Hematopoietic multipotent progenitor cell treated with erythropoietin and hydrocortisone succinate and interleukin-3 and kit ligand, for 17 days (in vitro differentiated cells): Measurements from ENCODE around the gene TSPEAR.
"Not testable (repeated sequence)": the region's sequence is repeated elsewhere in the genome, so short reads cannot be mapped to it uniquely, and the experiment has no call there.

Experiments used
- DNase-seq: peaks from one replicate; pipeline ENCODE4 v3.0.0-alpha.2; 2015; ENCODE audit warnings: low spot score

The TSPEAR gene

DNA sequence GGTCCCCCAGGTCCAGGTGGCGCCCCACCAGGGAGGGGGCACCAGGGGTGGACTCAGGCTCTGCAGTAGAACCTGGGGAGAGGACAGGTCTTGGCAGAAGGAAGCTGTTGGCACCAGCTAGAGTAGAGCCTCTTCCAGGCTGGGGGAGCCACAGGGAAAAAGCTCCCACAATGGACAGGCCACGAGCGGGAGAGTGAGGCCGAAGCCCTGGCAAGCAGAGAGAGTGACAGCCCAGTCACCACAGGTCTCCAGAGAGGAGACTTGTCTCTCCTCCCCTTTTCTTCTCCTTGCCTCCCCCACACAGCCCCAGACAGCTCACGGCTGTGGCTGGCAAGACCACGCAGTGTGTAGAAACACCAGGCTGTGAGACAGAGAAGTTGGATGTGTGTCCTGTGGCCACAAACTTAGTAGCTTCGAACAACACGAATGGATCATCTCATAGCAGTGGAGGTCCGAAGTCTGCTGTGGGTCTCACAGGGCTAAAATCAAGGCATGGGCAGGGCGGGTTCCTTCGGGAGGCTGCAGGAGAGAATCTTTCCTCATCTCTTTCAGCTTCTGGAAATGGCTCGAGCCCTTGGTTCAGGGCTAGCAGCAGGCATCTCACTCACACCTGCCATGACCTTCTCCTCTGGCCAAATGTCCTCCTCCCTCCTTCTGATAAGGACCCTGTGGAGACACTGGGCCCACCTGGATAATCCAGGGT lies 60.2 kb downstream of the TSPEAR start:
- no peak for DNase-seq

DNA sequence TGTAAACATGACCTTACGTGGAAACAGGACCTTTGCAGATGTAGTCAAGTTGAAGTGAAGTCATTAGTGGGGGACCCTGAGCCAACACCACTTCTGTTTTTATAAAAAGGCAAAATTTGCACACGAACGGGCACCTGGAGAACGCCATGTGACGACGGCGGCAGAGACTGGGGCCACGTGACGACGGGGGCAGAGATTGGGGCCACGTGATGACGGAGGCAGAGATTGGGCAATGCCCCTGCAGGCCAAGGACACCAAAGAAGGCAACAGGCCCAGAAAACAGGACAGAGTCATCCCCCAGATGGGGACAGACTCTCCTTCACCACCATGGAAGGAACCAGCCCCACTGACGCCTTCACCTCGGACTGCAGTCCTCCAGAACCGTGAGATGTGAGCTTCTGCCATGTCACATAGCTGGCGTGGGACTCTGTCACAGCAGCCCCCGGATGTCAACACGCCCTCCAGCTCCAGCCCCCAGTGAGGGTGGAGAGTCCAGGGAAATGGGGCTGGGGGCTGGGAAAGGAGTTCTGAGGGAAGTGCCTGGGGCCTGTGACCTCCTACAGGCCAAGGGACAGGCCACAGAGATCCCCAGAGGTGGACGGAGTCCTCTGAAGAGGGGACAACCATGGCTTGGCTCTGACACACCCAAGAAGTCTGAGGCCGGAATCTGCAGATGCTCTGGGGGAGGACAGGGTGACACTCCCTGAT lies 61.0 kb downstream of the TSPEAR start:
- DNase-seq: no peak

DNA sequence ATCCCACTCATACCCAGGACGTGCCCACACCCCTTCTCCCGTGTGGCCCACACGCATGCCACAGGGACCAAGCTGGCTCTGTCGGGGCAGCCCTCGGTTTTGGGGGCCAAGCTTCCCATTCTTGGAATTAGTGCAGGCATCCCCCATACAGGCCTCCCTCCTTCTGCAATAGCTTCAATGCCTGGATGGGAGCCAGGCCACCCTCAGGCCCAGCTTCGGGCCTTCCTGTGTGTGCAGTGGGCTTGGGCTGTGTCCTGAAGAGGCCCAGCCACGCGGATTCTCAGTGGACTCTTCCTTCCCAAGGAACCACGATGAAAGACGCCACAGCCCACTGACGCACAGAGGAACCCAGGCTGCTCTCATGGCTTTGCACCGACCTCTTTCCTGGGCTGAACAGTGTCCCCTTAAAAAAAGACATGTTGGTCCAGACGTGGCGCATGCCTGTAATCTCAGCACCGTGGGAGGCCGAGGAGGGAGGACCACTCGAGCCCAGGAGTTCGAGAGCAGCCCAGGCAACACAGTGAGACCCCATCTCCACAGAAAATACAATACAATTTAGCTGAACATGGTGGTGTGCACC lies 61.8 kb downstream of the TSPEAR start:
- DNase-seq: no peak

DNA sequence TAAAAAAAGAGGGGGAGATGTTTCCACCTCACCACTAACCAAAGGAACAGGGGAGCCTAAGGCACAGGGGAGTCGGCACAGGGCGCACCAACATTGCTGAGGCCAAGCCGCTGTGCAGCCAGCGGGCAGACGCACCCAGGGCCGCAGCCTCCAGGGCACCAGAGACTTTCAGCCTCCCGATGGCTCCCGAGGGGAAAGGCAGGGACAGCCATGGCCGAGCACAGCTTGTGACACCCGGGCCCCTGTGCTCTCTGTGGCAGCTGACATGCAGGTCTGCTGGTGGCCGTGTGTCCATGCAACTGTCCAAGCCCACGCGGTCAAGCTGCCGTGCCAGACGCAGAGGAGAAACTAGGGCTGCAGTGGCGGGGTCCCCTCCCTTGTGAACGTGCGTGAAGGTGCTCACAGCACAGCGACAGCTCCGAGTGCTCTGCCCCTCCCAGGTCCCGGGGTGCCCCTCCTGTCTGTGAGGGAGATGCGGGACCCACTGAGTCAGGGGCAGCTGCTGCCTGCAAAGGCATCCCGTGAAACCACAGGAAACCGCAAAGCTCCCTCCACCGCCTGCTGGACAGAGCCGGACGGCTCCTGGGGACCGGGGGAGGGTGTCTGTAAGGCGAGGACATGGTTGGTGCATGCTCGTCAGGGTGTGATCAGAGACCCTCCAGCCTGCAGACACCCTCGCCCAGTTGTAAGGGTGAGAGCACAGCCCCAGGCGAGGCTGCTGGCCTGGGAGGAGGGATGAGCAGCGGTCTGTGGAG lies 62.6 kb downstream of the TSPEAR start:
- no peak for DNase-seq

DNA sequence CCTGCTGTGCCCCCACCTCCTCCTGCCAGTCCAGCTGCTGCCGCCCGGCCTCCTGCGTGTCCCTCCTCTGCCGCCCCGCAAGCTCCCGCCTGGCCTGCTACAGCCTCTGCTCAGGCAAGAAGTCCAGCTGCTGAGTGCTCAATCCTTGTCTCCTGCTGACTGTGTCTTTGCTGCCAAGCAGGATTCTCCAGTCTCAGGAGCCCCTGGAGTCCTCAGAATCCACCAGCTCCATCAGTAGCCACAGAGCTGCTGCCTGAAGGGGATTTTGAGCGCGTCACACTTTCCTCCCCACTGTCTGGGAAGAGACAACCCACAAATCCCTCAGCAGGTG lies 64.2 kb downstream of the TSPEAR start:
- DNase-seq: no peak

DNA sequence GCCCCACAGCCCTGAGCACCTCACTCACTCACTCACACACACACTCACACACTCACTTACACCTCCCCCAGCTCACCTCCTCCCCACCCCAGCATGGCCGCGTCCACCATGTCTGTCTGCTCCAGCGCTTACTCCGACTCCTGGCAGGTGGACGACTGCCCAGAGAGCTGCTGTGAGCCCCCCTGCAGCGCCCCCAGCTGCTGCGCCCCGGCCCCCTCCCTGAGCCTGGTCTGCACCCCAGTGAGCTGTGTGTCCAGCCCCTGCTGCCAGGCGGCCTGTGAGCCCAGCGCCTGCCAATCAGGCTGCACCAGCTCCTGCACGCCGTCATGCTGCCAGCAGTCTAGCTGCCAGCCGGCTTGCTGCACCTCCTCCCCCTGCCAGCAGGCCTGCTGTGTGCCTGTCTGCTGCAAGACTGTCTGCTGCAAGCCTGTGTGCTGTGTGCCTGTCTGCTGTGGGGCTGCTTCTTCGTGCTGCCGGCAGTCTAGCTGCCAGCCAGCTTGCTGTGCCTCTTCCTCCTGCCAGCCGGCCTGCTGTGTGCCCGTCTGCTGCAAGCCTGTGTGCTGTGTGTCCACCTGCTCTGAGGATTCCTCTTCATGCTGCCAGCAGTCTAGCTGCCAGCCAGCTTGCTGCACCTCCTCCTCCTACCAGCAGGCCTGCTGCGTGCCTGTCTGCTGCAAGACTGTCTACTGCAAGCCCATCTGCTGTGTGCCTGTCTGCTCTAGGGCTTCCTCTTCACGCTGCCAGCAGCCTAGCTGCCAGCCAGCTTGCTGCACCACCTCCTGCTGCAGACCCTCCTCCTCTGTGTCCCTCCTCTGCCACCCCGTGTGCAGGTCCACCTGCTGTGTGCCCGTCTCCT lies 64.8 kb downstream of the TSPEAR start, which contains the start of gene KRTAP10-11:
Gene KRTAP10-11, plus strand, starts transcription at position 49 of the 856 bp plus-strand sequence. Its CDS starts 45 bp downstream, at position 94.
- not testable (repeated sequence) for DNase-seq

DNA sequence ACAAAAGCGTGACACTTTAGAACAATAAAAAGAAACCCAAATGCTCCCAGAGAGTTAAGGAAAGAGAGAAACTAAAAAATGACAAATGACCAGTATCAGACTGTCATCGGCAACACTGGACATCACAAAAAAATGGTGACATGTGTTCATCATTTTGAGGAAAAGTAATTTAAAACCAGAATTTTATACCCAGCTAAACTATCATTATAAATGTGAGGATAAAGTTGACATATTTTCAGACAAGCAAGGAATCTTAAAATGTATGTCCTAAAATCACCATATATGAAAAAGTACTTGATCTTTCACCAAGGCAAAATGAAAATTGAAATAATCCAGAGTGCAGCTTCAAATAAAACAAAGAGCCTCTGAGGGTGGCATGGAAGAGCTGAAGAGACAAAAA lies 66.5 kb downstream of the TSPEAR start:
- no peak for DNase-seq

DNA sequence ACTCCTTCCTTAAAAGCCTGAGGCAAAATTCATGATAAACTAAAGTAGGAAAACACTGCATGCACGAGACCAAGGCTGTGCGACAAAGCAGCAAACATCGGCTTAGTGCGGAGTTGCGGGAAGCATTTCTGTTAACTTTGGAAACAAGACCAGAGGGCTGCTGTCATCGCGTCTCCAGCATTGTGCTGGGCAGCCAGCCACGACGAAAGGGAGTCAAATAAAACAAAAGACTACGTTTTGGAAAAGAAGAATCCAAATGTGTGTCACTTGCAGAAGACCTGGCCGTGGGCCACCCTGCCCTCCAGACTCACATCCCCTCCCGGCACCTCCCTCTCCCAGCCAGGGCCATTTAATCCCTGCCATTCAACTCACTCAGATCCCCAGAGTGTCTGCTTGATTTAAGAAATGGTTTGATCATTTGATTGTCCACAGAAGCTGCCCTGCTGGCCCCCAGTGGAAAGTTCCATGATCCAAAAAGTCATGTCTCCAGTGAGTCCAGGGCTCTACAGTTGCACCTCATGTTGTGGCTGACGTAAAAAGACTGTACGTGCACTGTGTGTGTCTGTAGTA lies 67.5 kb downstream of the TSPEAR start:
- no peak for DNase-seq

DNA sequence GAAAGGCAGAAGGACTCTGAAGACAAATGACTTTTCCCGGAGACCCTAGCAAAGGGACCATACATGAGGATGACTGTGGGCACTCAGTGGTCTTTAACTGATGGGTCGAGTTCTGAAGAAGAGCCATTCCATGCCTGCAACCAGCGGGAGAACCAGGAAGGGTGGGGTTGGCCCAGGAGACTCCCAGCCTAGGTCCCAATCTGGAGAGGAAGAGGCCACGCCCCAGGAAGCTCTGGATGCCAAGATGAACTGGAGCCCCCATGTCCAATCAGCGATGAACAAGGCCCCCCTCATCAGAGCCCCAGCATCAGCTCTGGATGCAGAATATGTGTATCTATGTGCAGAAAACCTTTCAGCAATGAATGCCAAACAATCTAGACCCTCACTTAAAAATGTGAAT lies 70.6 kb downstream of the TSPEAR start:
- no peak for DNase-seq

DNA sequence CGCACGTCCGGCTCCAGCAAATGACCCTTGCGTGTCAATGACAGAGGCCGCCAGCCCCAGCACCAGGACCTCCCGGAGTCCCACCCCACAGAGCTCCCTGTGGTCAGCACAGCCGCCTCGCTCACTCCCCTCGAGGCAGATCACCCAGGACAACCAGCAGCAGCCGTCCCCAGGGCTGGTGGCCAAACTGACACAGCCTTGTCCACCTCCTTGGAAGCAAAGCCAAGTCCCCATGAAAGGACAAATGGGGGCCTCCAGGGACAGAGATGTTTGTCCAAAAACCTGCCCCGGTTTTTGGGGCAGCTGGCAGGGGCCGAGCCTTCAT lies 72.1 kb downstream of the TSPEAR start:
- DNase-seq: no peak

DNA sequence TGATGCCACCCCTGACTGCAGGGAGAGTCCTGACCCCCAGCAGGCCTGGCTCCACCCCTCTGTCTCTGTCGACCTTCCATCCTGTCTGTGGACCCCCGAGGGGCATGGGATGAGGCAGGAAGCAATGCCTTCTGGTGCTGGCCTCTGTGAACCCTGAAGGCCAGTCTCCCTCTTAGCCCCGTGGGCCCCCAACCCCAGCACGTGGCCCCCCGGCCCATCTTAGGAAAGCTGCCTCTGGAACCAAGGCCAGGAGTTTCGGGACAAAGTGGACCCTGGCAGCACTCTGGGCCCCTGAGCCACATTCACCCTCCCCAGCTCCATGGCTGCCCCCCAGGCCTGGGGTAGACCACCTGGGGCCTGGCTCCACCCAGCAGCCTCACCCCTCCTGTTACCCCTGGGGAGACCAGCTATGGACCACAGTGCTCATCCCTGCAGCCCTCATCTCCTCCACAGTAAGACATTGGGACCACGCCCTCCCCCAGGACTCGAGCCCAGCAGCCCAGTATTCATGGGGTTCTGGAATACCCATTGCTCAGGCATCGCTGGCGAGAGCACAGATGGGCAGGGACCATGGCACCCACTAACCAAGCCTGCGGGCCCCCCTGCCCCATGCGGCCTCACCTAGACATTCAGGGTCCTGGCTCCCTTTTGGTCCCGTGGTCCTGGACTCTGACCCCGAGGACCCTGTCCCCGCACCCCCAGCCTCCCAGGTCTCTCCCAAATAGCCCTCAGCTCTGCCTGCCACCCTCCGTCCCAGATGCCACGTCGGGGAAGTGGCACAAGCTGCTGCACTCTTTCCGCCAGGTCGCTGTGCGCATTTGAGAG lies 72.7 kb downstream of the TSPEAR start:
- not testable (repeated sequence) for DNase-seq

DNA sequence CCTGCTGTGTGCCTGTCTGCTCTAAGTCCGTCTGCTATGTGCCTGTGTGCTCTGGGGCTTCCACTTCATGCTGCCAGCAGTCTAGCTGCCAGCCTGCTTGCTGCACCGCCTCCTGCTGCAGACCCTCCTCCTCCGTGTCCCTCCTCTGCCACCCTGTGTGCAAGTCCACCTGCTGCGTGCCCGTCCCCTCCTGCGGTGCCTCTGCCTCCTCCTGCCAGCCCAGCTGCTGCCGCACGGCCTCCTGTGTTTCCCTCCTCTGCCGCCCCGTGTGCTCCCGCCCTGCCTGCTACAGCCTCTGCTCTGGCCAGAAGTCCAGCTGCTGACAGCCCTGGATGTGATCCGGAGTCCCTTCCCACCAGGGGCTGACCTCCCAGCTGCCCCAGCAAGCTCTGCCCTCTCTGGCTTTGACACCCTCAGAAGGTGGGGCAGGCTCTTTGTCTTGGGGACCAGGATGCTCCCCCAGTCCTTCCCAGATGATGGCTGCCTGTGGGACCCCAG lies 73.5 kb downstream of the TSPEAR start:
- DNase-seq: not testable (repeated sequence)

DNA sequence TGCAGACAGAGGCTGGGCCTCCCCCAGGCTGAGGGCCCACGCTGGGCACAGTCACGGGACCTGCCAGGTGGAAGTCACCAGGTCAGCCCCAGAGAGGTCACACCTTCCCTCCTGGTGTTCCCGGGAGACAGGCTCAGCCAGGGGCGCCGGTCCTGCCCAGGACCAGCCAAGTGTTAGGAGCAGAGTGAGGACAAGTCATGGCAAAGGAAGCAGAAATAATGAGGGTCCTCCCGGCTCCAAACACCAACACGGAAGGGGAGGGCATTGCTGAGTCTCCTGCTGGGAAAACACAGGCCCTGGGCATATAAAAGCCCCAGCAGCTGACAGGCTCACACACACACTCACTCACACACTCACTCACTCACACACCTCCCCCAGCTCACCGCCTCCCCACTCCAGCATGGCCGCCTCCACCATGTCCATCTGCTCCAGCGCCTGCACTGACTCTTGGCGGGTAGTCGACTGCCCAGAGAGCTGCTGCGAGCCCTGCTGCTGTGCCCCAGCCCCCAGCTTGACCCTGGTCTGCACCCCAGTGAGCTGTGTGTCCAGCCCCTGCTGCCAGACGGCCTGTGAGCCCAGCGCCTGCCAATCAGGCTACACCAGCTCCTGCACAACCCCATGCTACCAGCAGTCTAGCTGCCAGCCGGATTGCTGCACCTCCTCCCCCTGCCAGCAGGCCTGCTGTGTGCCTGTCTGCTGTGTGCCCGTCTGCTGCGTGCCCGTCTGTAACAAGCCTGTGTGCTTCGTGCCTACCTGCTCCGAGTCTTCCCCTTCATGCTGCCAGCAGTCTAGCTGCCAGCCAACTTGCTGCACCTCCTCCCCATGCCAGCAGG lies 74.1 kb downstream of the TSPEAR start, which contains the start of gene KRTAP10-10:
Gene KRTAP10-10, plus strand, starts transcription at position 339 of the 833 bp plus-strand sequence. Its CDS starts 62 bp downstream, at position 401.
- no peak for DNase-seq

DNA sequence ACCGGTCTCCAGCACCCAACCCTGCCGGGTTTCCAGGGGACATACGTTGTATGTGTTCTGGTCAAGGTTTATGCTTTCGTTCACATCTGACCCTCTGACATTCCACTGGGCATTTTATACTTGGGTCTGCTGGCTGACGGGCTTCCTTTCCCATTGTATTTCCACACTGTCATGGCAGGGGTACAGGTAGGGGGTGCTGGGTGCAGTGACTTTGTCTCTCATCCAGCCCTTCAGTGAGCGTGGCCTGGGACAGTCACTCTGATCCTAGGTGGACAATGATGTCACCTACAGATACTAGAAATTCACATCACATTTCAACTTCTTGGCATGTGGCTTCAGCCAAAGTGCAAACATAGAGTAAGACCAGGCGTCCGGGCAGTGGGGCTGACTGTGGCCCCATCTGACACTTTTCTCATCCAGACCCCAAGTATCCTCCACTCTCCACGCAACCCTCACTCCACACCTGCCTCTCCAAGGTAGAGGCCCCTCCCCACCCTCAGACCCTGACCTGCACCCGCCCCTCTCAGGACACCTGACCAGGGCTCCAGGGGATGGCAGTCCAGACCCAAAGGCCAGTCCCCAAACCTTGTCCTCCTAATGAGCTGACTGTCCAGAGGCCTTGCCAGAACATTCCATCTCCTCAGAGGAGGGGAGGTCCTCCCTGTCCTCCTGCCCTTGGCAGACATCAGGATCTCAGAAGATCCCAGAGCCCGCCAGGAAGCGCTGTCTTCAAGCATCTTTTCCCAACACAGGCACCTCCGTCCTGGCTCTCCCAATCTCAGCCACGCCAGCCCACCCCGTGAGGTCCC lies 75.0 kb downstream of the TSPEAR start:
- no peak for DNase-seq

DNA sequence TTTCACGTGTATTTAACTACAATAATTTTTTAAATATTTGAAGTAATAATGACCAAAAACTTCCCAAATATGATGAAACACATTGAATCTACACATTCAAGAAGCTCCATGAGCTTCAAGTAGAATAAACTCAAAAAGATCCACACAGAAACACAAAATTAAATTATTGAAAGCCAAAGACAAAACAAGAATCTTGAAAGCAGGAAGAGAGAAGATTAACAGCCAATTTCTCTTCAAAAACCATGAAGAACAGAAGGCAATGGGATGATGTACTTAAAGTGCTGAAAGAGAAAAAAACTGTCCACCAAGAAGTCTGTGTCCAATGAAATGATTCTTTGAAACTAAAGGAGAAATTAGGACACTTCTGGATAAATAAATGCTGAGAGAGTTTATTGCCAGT lies 79.3 kb downstream of the TSPEAR start:
- no peak for DNase-seq

DNA sequence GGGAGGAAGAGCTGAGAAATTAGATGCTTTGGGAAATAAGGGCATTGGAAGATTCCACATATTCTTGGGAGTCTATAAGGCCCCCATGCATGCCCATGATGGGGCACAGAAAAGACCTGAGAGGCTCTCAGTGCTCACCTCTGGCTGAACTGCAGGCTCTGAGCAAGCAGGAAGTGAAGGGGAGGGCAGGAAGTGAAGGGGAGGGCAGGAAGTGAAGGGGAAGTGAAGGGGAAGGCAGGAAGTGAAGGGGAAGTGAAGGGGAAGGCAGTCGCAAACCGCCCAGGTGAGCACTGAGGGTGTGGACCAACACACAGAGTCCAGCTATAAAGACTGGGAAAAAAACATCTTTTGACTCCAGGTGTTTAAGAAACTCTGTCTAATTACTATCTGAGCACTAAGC lies 80.9 kb downstream of the TSPEAR start:
- no peak for DNase-seq

DNA sequence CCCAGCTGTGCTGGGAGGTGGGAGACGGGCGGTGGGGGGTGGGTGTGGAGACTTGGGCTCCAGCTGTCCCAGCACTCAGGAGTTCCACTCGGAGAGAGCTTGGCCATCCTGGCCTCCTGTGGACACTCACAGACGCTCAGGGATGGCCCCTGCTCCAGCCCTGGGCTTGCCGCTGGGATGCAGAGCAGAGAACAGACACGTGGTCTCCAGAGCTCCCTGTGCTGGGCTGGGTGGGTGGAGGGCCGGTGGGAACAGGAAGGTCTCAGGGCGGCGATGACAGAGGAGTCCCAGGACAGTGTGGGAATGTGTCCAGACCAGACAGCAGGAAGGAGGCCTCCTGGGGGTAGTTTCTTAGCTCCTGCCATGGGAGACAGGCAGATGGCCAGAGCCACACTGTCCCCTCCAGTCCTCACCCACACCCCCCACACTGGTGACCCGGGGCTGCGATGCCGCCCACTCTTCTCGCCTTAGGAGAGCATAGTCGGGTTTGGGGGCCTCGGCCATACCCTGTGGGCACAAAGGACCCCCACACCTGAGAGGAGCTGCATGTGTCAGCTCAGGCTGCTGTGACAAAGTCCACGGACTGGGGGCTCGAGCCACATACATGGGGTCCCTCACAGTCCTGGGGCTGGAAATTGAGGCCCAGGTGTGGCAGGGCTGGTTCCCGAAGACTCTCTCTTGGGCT lies 82.5 kb downstream of the TSPEAR start:
- no peak for DNase-seq

DNA sequence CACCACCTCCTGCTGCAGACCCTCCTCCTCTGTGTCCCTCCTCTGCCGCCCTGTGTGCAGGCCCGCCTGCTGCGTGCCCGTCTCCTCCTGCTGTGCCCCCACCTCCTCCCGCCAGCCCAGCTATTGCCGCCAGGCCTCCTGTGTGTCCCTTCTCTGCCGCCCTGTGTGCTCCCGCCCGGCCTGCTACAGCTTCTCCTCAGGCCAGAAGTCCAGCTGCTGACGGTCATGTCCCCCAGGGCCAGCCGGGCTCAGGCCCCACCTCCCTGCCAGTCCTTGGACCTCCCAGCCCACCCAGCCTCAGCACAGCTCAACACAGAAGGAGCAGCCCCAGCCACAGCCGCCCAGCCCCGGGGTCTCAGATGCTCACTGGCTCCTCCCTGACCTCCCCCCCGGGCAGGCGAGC lies 83.5 kb downstream of the TSPEAR start:
- not testable (repeated sequence) for DNase-seq
